H1 (cell line): ENCODE measurements around the gene PDIA3. TPM values are rescaled to one million over a fixed set of nuclear protein-coding genes. Genes with fewer than 3 reads are reported as not detected.
A peak's percentile ranks its signal among the peaks of the same experiment; 100 is the strongest.

ENCODE experiments used
- CTCF ChIA-PET: fragments of 300-600 bp; sonication (Branson Sonifier 250); formaldehyde crosslinking; loops from one replicate; lab custom pipeline; 2021; ENCODE audit not compliant: partially characterized antibody; lab: Charles Lee
- POLR2A ChIA-PET: fragments of 300-600 bp; sonication (Branson Sonifier 250); formaldehyde crosslinking; loops from one replicate; lab custom pipeline; 2021; ENCODE audit warnings: inconsistent platforms; ENCODE audit not compliant: partially characterized antibody; lab: Charles Lee
- DNase-seq, 2 experiments: peaks; one replicate each; pipeline versions ENCODE4 v3.0.0 to v3.0.0-alpha.2; 2010 to 2022; ENCODE audit warnings: low spot score in 2 of 2, low read depth in 1 of 2, mixed read lengths in 1 of 2
- FAIRE-seq: peaks from 2 replicates; lab custom pipeline; 2011; peaks lifted over from hg19 to GRCh38; lab: Jason Lieb, UNC
- H2AFZ ChIP-seq: 2 replicates; pipeline ENCODE4 v1.8.1; 2012; ENCODE audit warnings: low read length, inconsistent platforms
- H2AK5ac ChIP-seq: 2 replicates; pipeline ENCODE4 v1.6.1; 2013; ENCODE audit warnings: low read depth, low read length
- H2BK120ac ChIP-seq: replicated peaks from 2 replicates; pipeline ENCODE3; 2013; ENCODE audit warnings: low read depth, low read length, inconsistent platforms
- H2BK12ac ChIP-seq: 2 replicates; pipeline ENCODE4 v1.6.1; 2013; ENCODE audit warnings: low read depth, low read length
- H2BK15ac ChIP-seq: 2 replicates; pipeline ENCODE4 v1.6.1; 2013; ENCODE audit warnings: low read length
- H2BK20ac ChIP-seq: 2 replicates; pipeline ENCODE4 v1.6.1; 2013; ENCODE audit warnings: low read length
- H2BK5ac ChIP-seq: 2 replicates; pipeline ENCODE4 v1.6.1; 2013; ENCODE audit warnings: low read depth, low read length
- H3K14ac ChIP-seq: 2 replicates; pipeline ENCODE4 v1.6.1; 2013; ENCODE audit warnings: inconsistent platforms; ENCODE audit not compliant: insufficient read length
- H3K18ac ChIP-seq: 2 replicates; pipeline ENCODE4 v1.6.1; 2013; ENCODE audit warnings: low read length; ENCODE audit errors: extremely low read depth
- H3K23ac ChIP-seq: 2 replicates; pipeline ENCODE4 v1.6.1; 2013; ENCODE audit warnings: inconsistent platforms; ENCODE audit not compliant: insufficient read length
- H3K23me2 ChIP-seq: 2 replicates; pipeline ENCODE4 v1.6.1; 2013; ENCODE audit warnings: low read depth, low read length
- H3K27ac ChIP-seq: 2 replicates; pipeline ENCODE4 v1.6.1; 2011; ENCODE audit warnings: low read depth, low read length, inconsistent platforms
- H3K27me3 ChIP-seq, 4 experiments: replicated peaks in 1 of 4; 1 replicate in 1 of 4; 2 replicates in 3 of 4; pipeline versions ENCODE4 v1.6.1 to v1.8.1; 2011 to 2013; ENCODE audit warnings: low read length in 3 of 4, mild to moderate bottlenecking in 3 of 4, inconsistent platforms in 2 of 4, mixed read lengths in 2 of 4, moderate library complexity in 1 of 4; ENCODE audit not compliant: control insufficient read depth in 3 of 4, insufficient read depth in 3 of 4; ENCODE audit errors: extremely low read depth in 1 of 4
- H3K36me3 ChIP-seq, 4 experiments: 2 replicates each; pipeline versions ENCODE4 v1.6.1 to v1.8.1; 2011 to 2013; ENCODE audit warnings: mild to moderate bottlenecking in 4 of 4, low read length in 3 of 4, moderate library complexity in 2 of 4, control low read depth in 1 of 4, inconsistent platforms in 1 of 4; ENCODE audit not compliant: insufficient read depth in 4 of 4, control insufficient read depth in 2 of 4
- H3K4ac ChIP-seq: replicated peaks from 2 replicates; pipeline ENCODE3; 2013; ENCODE audit warnings: low read length, low read depth, mixed read lengths, inconsistent platforms; ENCODE audit not compliant: insufficient read length
- H3K4me1 ChIP-seq, 4 experiments: replicated peaks in 1 of 4; 1 replicate in 1 of 4; 2 replicates in 3 of 4; pipeline versions ENCODE4 v1.6.1 to v1.8.1; 2011 to 2013; ENCODE audit warnings: low read length in 3 of 4, inconsistent platforms in 2 of 4, mixed read lengths in 1 of 4; ENCODE audit not compliant: insufficient read depth in 4 of 4, control insufficient read depth in 3 of 4
- H3K4me2 ChIP-seq, 2 experiments: 2 replicates each; pipeline versions ENCODE4 v1.6.1 to v1.8.1; 2011 to 2013; ENCODE audit warnings: low read depth in 2 of 2, low read length in 2 of 2, control low read depth in 1 of 2, inconsistent platforms in 1 of 2, mild to moderate bottlenecking in 1 of 2; ENCODE audit not compliant: insufficient read depth in 1 of 2
- H3K4me3 ChIP-seq, 4 experiments: fragments of 200-600, 300-600 bp in 1 of 4; sonication (generic), shearing (Covaris generic), sonication (Bioruptor Twin) in 1 of 4; 2 replicates each; pipeline versions ENCODE4 v1.5.1 to v1.8.1; 2011 to 2016; ENCODE audit warnings: low read length in 4 of 4, low read depth in 3 of 4, control low read depth in 2 of 4, inconsistent platforms in 2 of 4, mild to moderate bottlenecking in 2 of 4, mixed read lengths in 1 of 4, moderate library complexity in 1 of 4; ENCODE audit not compliant: insufficient read depth in 2 of 4; ENCODE audit errors: extremely low read depth in 1 of 4
- H3K56ac ChIP-seq: replicated peaks from 2 replicates; pipeline ENCODE3; 2013; ENCODE audit warnings: low read depth, mild to moderate bottlenecking, mixed read lengths, low read length, inconsistent platforms; ENCODE audit not compliant: insufficient read length
- H3K79me1 ChIP-seq: 2 replicates; pipeline ENCODE4 v1.6.1; 2013; ENCODE audit warnings: low read depth, low read length, control low read depth
- H3K79me2 ChIP-seq, 2 experiments: 2 replicates each; pipeline versions ENCODE4 v1.6.1 to v1.8.1; 2012 to 2013; ENCODE audit warnings: low read length in 2 of 2, mild to moderate bottlenecking in 2 of 2, inconsistent platforms in 1 of 2; ENCODE audit not compliant: insufficient read depth in 2 of 2, control insufficient read depth in 1 of 2
- H3K9ac ChIP-seq, 4 experiments: replicated peaks in 1 of 4; 1 replicate in 1 of 4; 2 replicates in 3 of 4; pipeline versions ENCODE4 v1.6.1 to v1.8.1; 2011 to 2013; ENCODE audit warnings: low read depth in 3 of 4, low read length in 3 of 4, control low read depth in 2 of 4, mild to moderate bottlenecking in 2 of 4, moderate library complexity in 2 of 4, inconsistent platforms in 1 of 4; ENCODE audit errors: extremely low read depth in 1 of 4
- H3K9me3 ChIP-seq, 2 experiments: 2 replicates each; pipeline versions ENCODE4 v1.6.1 to v1.8.1; 2012 to 2013; ENCODE audit warnings: mild to moderate bottlenecking in 2 of 2, moderate library complexity in 2 of 2, control low read depth in 1 of 2, inconsistent platforms in 1 of 2, low read depth in 1 of 2, low read length in 1 of 2, mixed read lengths in 1 of 2; ENCODE audit not compliant: insufficient read depth in 2 of 2
- H4K20me1 ChIP-seq, 2 experiments: replicated peaks in 1 of 2; 2 replicates each; pipeline versions ENCODE3 to v1.8.1; 2011 to 2013; ENCODE audit warnings: inconsistent platforms in 2 of 2, low read length in 2 of 2, mild to moderate bottlenecking in 1 of 2; ENCODE audit not compliant: insufficient read depth in 2 of 2, control insufficient read depth in 1 of 2
- H4K5ac ChIP-seq: 2 replicates; pipeline ENCODE4 v1.6.1; 2013; ENCODE audit warnings: low read length, low read depth, mixed read lengths, inconsistent platforms; ENCODE audit not compliant: insufficient read length
- H4K8ac ChIP-seq: 2 replicates; pipeline ENCODE4 v1.8.0; 2013; ENCODE audit warnings: mild to moderate bottlenecking, moderate library complexity, low read length, inconsistent platforms; ENCODE audit not compliant: insufficient read depth; ENCODE audit errors: extremely low read depth
- H4K91ac ChIP-seq: replicated peaks from 2 replicates; pipeline ENCODE3; 2013; ENCODE audit warnings: low read length, mixed read lengths, inconsistent platforms; ENCODE audit not compliant: insufficient read length
- CBX8 ChIP-seq: fragments of 300-800, 300-1000 bp; sonication (generic); IDR thresholded peaks from 2 replicates; pipeline ENCODE4 v1.7.1; 2016; ENCODE audit warnings: low read depth, low read length, borderline replicate concordance
- CREB1 ChIP-seq: IDR thresholded peaks from 2 replicates; pipeline ENCODE4 v1.6.1; 2012; ENCODE audit warnings: inconsistent platforms
- HDAC6 ChIP-seq: IDR thresholded peaks from one replicate; pipeline ENCODE4 v1.7.1; 2012; ENCODE audit warnings: low read depth, mild to moderate bottlenecking, inconsistent platforms, low read length, moderate library complexity
- JUN ChIP-seq: IDR thresholded peaks from 2 replicates; pipeline ENCODE4 v1.6.1; 2011; ENCODE audit warnings: low read depth, mild to moderate bottlenecking, improper control_type of control experiment, low read length
- POLR2A ChIP-seq, 2 experiments: IDR thresholded peaks; 1 replicate in 1 of 2; 2 replicates in 1 of 2; pipeline ENCODE4 v1.6.1; 2011; ENCODE audit warnings: low read depth in 2 of 2, low read length in 2 of 2, mild to moderate bottlenecking in 2 of 2; ENCODE audit errors: control extremely low read depth in 1 of 2
- RBBP5 ChIP-seq: IDR thresholded peaks from 2 replicates; pipeline ENCODE4 v1.7.1; 2012; ENCODE audit warnings: low read depth, mild to moderate bottlenecking, inconsistent platforms, low read length, moderate library complexity, borderline replicate concordance
- TAF7 ChIP-seq: optimal IDR thresholded peaks from 2 replicates; pipeline ENCODE3; 2011; ENCODE audit warnings: low read depth, mild to moderate bottlenecking, inconsistent platforms, low read length, moderate library complexity, borderline replicate concordance
- TEAD4 ChIP-seq: IDR thresholded peaks from 2 replicates; pipeline ENCODE4 v1.6.1; 2012; ENCODE audit warnings: low read depth, low read length, inconsistent platforms, mixed read lengths
- ZNF274 ChIP-seq: IDR thresholded peaks from 2 replicates; pipeline ENCODE4 v1.7.0; 2012; ENCODE audit warnings: low read length, borderline replicate concordance; ENCODE audit errors: extremely low read depth
- WGBS, 2 experiments: shearing (Covaris generic) in 1 of 2; methylation state at CpG; one replicate each; pipeline versions ENCODE4 v1.1.6 to v1.1.7; 2013 to 2015; ENCODE audit warnings: low lambda C conversion rate in 2 of 2, mixed read lengths in 2 of 2, inconsistent platforms in 1 of 2, low coverage in 1 of 2, missing lambda C conversion rate in 1 of 2; ENCODE audit not compliant: insufficient replicate concordance in 2 of 2, insufficient coverage in 1 of 2, insufficient read length in 1 of 2; ENCODE audit errors: extremely low coverage in 1 of 2, missing lambda C conversion rate in 1 of 2; 5-methylcytosine and 5-hydroxymethylcytosine counted together
- polyA plus RNA-seq, 7 experiments: library from polyadenylated mRNA; depleted of rRNA in 3 of 7; stranded (reverse) in 5 of 7; unstranded in 2 of 7; fragments of >200 nt in 5 of 7; fragments of 200-250 nt in 2 of 7; gene quantifications; 1 replicate in 5 of 7; 2 replicates in 1 of 7; 4 replicates in 1 of 7; pipeline versions ENCODE4 v1.2.1 to v1.2.3, GENCODE V29; 2011 to 2013; ENCODE audit warnings: missing spikeins in 2 of 7, mixed read lengths in 2 of 7
- total RNA-seq: library from RNA; stranded (reverse); fragmentation: NEBNext Ultra II Directional; extraction: Animal tissue kit (Norgen Biotek cat#: 25700); gene quantifications from 2 replicates; pipeline ENCODE4 v1.2.1, GENCODE V29; 2021
- TF ChIP-seq, protein P1 (sequence below): IDR thresholded peaks from 2 replicates; pipeline ENCODE4 v1.6.1; 2012; ENCODE audit warnings: low read length, inconsistent platforms

Gene PDIA3
- total and polyA plus RNA-seq, 2 of the 8 experiments (the other 6 are each of a cell fraction or from before 2014, with no cell fraction given): 90.4 to 655 TPM

DNA sequence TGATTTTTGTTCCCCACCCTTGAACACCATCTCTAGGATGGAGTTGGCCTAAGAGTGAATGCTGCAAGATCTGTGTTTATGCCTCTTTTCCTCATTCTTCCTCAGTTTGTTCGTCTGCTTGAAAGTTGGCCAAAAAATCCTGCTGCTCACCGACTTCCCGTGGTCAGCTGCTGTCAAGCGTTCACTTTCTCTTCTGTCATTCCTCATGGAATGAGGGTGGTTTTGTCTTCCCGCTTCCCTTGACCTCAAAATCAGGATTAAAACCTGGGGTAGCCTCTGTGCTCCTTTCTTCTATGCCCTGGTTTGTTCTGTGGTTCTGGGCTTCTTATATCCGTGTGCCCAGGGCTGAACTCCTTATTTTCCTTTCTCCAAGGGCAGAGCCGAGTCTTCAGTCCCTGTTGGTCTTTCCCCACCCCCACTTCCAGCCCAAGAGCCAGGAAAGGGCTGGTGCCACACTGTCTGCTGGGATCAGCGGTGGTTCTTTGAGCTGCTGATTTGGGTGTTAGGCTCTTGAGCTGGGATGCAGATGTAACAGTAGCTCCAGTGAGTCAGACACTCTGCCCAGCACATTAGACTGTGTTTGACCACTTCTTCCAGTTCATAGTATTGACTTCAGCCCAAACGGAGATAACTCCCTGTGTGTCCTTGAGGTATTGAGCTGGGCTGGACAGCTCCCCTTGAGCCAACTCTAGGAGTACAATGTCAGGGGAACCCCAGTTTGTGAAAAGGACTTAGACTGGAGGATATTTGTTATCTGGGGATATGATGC, 48.2 kb downstream of the PDIA3 start:
- peaks cover 12 to 48% (median 22%) of the 10 kb centered on the region in 4 experiments for H3K36me3 ChIP-seq
- no peak overlapping the region for H2BK20ac ChIP-seq
- no peak overlapping the region for H3K56ac ChIP-seq
- H2AK5ac ChIP-seq: no peak overlapping the region
- peaks cover 0 to 26% of the 10 kb centered on the region in 2 experiments; a peak in 2 of 4 replicates for H3K79me2 ChIP-seq
- no peak overlapping the region for H3K23ac ChIP-seq
- H2BK12ac ChIP-seq: no peak overlapping the region
- H3K4me1 ChIP-seq: peaks cover 19 to 28% (median 24%) of the 10 kb centered on the region in 4 experiments; a peak in 6 of 7 replicates
- POLR2A ChIA-PET: interaction anchor here (1.5 to 8.9 kb wide), 10 partner anchors 9 to 49 kb away, joined by 3 to 71 read pairs (median 8); partner anchors contain the start of genes ELL3, MFAP1 and PDIA3
- H3K27ac ChIP-seq: 0 out of 2 replicates have a peak overlapping the region, but pooled peaks have one; percentile 54
- no peak overlapping the region for H3K14ac ChIP-seq
- H4K5ac ChIP-seq: no peak overlapping the region
- FAIRE-seq: no peak
- peak overlapping the region; percentile 30 to 98; a peak in 1 of 4 replicates for H3K4me2 ChIP-seq
- no peak overlapping the region for H4K91ac ChIP-seq
- no peak overlapping the region; the same call in 1 of the 2 replicates for H2BK5ac ChIP-seq
- 94% methylated on average over 9 of the region's 9 CpGs; no CpG with 5 or more reads in 1 of the 2 experiments for WGBS, 2 experiments
- H3K23me2 ChIP-seq: peaks cover 4% of the 10 kb centered on the region
- no peak overlapping the region for H3K9ac ChIP-seq
- no peak overlapping the region for H4K8ac ChIP-seq
- peaks cover 4 to 17% of the 10 kb centered on the region in 2 experiments for H4K20me1 ChIP-seq
- H2BK15ac ChIP-seq: no peak overlapping the region
- H2BK120ac ChIP-seq: no peak overlapping the region
- H3K4me3 ChIP-seq: peak overlapping the region in 1 of 4 experiments; percentile 31; a peak in 1 of 8 replicates
- CTCF ChIA-PET: interaction anchor here (1.2 to 1.4 kb wide), 3 partner anchors 18 to 280 kb away, joined by 3 to 4 read pairs (median 3); partner anchors contain the start of gene ELL3
- no peak overlapping the region for H3K4ac ChIP-seq
- no peaks in the 10 kb centered on the region for H3K9me3 ChIP-seq
- no peaks in the 10 kb centered on the region for H3K27me3 ChIP-seq
- no peak overlapping the region for H2AFZ ChIP-seq
- peaks cover 19% of the 10 kb centered on the region for H3K79me1 ChIP-seq
- H3K18ac ChIP-seq: 0 out of 2 replicates have a peak overlapping the region, but pooled peaks have one; percentile 24
- DNase-seq: no peak
- TF ChIP-seq, protein P1, sequence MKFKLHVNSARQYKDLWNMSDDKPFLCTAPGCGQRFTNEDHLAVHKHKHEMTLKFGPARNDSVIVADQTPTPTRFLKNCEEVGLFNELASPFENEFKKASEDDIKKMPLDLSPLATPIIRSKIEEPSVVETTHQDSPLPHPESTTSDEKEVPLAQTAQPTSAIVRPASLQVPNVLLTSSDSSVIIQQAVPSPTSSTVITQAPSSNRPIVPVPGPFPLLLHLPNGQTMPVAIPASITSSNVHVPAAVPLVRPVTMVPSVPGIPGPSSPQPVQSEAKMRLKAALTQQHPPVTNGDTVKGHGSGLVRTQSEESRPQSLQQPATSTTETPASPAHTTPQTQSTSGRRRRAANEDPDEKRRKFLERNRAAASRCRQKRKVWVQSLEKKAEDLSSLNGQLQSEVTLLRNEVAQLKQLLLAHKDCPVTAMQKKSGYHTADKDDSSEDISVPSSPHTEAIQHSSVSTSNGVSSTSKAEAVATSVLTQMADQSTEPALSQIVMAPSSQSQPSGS: no peak
- TF ChIP-seq TEAD4 (no peak), RBBP5 (no peak), HDAC6 (no peak), CBX8 (no peak), POLR2A (IDR thresholded peaks at IDR 0.05; ENCODE audit: control extremely low read depth in 1 of 2, low read depth in 2 of 2, low read length in 2 of 2) (peak in 1 of 2 experiments; percentile 24; a peak in 2 of 3 replicates), CREB1 (no peak), TAF7 (peak; percentile 37), ZNF274 (no peak), JUN (no peak)
